Fibroblast of the aortic adventitia (primary cell): Measurements from ENCODE around the gene AK5. TPM values are rescaled to one million over a fixed set of nuclear protein-coding genes. Genes with fewer than 3 reads are reported as not detected.
A peak's percentile ranks its signal among the peaks of the same experiment; 100 is the strongest.

ENCODE experiments used
- DNase-seq: peaks from one replicate; pipeline ENCODE4 v3.0.0-alpha.2; 2010; ENCODE audit warnings: low read depth
- H3K4me3 ChIP-seq: 2 replicates; pipeline ENCODE4 v1.5.1; 2011; ENCODE audit warnings: low read depth, mild to moderate bottlenecking, control low read depth, low read length, moderate library complexity
- total RNA-seq: library from RNA; depleted of rRNA; stranded (reverse); fragments of >200 nt; gene quantifications from 2 replicates; pipeline ENCODE4 v1.2.3, GENCODE V29; 2012; ENCODE audit warnings: low replicate concordance
- TF ChIP-seq, protein P1 (sequence below): IDR thresholded peaks from 2 replicates; pipeline ENCODE4 v1.5.1; 2011; ENCODE audit warnings: mild to moderate bottlenecking, low read length, control low read depth, inconsistent platforms; ENCODE audit not compliant: insufficient read depth

AK5 gene
- total RNA-seq, 1 donor = 13.5 TPM

DNA sequence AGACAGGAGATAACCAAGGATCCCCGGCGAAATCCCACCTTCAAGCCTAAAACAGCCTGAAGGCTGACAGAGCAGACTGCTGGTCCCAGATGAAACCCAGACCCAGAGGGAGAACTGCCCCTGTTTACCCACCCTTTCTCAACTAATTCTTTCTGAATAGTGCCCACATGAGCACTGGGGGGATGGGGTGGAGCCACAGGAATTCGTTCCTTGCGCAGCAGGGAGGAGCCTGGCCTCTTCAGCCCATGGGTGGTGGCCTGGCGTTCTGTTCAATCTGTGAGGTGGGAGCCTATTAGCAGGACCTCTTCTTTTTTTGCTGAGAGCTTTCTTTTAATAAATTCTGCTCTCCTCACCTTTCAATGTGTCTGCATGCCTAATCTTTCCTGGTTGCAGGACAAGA, 6.6 kb upstream of the AK5 start:
- no peak for DNase-seq
- H3K4me3 ChIP-seq = no peak overlapping the region
- TF ChIP-seq, protein P1, sequence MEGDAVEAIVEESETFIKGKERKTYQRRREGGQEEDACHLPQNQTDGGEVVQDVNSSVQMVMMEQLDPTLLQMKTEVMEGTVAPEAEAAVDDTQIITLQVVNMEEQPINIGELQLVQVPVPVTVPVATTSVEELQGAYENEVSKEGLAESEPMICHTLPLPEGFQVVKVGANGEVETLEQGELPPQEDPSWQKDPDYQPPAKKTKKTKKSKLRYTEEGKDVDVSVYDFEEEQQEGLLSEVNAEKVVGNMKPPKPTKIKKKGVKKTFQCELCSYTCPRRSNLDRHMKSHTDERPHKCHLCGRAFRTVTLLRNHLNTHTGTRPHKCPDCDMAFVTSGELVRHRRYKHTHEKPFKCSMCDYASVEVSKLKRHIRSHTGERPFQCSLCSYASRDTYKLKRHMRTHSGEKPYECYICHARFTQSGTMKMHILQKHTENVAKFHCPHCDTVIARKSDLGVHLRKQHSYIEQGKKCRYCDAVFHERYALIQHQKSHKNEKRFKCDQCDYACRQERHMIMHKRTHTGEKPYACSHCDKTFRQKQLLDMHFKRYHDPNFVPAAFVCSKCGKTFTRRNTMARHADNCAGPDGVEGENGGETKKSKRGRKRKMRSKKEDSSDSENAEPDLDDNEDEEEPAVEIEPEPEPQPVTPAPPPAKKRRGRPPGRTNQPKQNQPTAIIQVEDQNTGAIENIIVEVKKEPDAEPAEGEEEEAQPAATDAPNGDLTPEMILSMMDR = no peak

DNA sequence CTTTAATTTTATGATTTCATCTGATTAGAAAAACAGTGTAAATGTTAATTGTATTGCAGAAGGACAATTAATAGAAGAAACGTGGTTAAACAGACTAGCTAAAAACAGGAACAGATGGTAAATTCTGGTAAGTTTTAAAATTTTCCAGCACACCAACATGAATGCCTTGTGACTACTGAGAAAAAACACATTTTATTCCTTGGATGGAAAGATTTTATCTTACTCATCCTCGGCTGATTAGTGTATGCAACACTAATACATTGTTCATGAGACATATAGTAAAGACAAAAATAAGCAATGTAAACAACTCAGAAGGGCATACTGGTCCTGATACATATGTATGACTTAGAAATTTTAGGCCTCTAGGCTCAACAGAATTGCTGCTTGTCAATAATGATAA, 4.9 kb upstream of the AK5 start:
- no peak for DNase-seq
- no peak overlapping the region for H3K4me3 ChIP-seq
- TF ChIP-seq, protein P1 = no peak

DNA sequence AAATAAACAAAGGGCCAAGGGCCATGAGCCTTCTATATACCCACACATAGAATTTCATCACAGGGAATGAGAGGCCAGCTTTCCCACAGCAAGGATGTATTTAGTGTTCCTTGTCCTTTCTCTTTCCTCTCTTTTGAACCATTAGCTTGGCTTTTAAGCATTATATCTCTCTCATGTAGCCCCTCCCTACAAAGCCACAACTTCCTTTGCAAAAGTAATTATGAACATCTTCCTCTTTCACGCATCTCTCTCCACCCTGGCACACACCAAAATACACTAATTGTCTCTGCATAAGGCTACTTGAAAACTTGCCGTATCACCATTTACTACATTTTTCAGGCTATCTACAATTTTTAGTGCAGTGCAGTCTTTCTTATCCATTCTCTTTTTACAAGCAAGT, 1.9 kb upstream of the AK5 start:
- no peak overlapping the region for H3K4me3 ChIP-seq
- no peak for DNase-seq
- TF ChIP-seq, protein P1 = no peak

DNA sequence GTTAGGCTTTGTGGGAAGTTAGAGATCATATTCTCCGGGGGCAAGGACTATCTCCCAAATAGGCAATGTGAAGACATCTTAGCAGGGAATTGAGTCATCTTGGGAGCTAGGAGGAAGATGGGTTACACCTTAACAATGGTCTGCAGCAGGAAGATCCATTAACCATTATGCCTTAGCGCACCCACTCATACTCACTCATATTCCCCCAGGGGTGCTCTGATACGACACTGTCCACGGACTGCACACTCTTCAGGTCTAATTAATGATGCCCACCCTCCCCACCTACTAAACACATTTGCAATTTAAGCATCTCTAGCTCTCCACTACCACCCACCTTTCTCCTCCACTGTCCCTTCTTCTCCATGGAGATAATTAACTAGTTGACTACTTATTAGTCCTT, 857 bp upstream of the AK5 start:
- TF ChIP-seq, protein P1 = no peak
- no peak overlapping the region for H3K4me3 ChIP-seq
- no peak for DNase-seq

DNA sequence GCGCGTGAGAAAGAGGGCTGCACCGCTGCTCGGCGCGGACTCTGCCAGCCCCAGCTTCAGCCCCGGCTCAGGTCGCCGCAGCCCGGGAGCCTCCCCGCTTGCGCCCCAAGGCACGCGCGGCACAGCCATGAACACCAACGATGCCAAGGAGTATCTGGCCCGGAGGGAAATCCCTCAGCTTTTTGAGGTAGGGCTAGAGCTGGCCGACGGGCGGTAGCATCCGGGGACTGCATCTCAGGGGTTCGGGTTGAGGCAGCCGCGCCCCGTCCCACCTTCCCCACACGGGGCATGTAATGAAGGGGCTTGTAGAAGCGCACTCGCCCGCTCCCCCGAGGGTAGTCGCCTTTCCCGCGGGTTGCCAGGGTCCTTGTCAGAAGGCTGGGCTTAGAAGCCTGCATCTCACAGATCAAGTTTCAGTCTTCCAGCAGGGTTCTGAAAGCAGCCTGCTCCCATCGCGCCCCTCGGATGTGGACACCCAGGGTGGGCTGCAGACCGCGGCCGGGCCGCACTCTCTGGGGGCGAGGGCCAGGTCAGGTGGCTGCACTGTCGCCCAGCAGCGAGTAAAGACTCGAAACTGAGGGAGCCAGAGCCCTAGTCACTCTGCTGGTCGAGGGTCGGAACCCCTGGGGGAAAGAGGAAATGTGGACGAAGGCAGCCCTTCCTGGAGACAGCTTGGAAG, 507 bp downstream of the AK5 start:
- TF ChIP-seq, protein P1 = no peak
- peak overlapping the region; percentile 76 for H3K4me3 ChIP-seq
- DNase-seq = peak; percentile 32

DNA sequence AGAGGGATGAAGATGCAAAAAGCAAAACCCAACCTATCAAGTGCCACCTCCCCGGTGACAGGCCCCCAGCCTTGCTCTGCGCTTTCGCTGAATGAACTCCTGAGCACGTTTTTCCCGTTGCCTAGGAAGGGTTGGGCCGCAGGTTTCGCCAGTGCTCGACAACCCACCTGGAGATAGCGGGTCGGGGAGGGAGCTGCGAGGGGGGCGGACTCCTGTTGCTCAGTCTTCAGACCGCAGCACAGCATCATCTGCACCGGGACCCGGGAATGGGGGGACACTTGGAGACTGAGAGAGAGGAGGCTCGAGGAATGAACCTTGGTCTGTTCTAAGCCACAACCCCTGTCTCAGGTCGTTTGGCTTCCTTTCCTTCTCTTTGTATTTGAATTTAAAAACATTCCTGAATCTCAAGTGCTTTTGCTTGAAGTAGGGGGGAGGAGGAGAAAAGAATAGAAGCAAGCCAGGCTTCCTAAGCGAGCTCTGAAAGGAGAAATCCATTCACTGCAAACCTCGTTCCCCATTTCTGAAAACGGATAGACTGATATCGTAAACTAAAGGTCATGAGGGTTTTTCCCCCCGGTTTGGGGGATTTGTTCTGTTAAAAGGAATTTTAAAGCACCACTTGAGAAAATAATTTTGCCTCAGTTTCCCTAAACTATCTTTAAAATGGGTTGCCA, 1.2 kb downstream of the AK5 start:
- no peak for DNase-seq
- TF ChIP-seq, protein P1 = no peak
- peak overlapping the region; percentile 76 for H3K4me3 ChIP-seq
